HepG2 (cell line): ENCODE data around the gene ENO1. TPM values are rescaled to one million over a fixed set of nuclear protein-coding genes. Genes with fewer than 3 reads are reported as not detected.
A peak's percentile ranks its signal among the peaks of the same experiment; 100 is the strongest.

ENCODE experiments used
- BHLHE40 ChIP-seq: IDR thresholded peaks from 2 replicates; pipeline ENCODE4 v1.6.1; 2011; ENCODE audit warnings: low read length, improper control_type of control experiment
- DNMT3B ChIP-seq: conservative IDR thresholded peaks from 2 replicates; pipeline ENCODE4 v1.6.1; 2016; ENCODE audit warnings: missing biosample characterization, control low read depth
- GTF2F1 ChIP-seq: fragments of 150-350 bp; IDR thresholded peaks from 2 replicates; pipeline ENCODE4 v1.6.1; 2014; ENCODE audit warnings: low read length
- HNRNPK ChIP-seq: fragments of 200-400 bp; formaldehyde crosslinking; IDR thresholded peaks from 2 replicates; pipeline ENCODE4 v1.6.1; 2018; ENCODE audit warnings: low read length, low read depth, moderate library complexity, mild to moderate bottlenecking; ENCODE audit not compliant: poor library complexity, severe bottlenecking
- HOXA3 ChIP-seq: sonication (generic); formaldehyde crosslinking; IDR thresholded peaks from 2 replicates; pipeline ENCODE4 v1.5.0; 2020; ENCODE audit warnings: missing genetic modification reagents
- KLF13 ChIP-seq: sonication (generic); formaldehyde crosslinking; IDR thresholded peaks from 2 replicates; pipeline ENCODE4 v1.4.0; 2020; ENCODE audit warnings: mild to moderate bottlenecking, missing genetic modification reagents
- MATR3 ChIP-seq: sonication (generic); formaldehyde crosslinking; IDR thresholded peaks from 2 replicates; pipeline ENCODE4 v1.4.0; 2020; ENCODE audit warnings: missing genetic modification reagents
- NFIC ChIP-seq: IDR thresholded peaks from 2 replicates; pipeline ENCODE4 v1.6.1; 2012; ENCODE audit warnings: mild to moderate bottlenecking, low read length, inconsistent platforms
- SAFB2 ChIP-seq: sonication (generic); formaldehyde crosslinking; IDR thresholded peaks from 2 replicates; pipeline ENCODE4 v1.5.1; 2020; ENCODE audit warnings: missing genetic modification reagents, low read depth, mild to moderate bottlenecking, borderline replicate concordance
- SMAD9 ChIP-seq: sonication (generic); formaldehyde crosslinking; IDR thresholded peaks from 2 replicates; pipeline ENCODE4 v1.5.1; 2020; ENCODE audit warnings: mild to moderate bottlenecking, missing genetic modification reagents
- SMC3 ChIP-seq: IDR thresholded peaks from 2 replicates; pipeline ENCODE4 v1.6.1; 2011; ENCODE audit warnings: low read length, improper control_type of control experiment
- SNAPC2 ChIP-seq: sonication (generic); formaldehyde crosslinking; IDR thresholded peaks from 2 replicates; pipeline ENCODE4 v1.8.1; 2022; ENCODE audit warnings: mild to moderate bottlenecking, missing genetic modification reagents
- SRF ChIP-seq: IDR thresholded peaks from 2 replicates; pipeline ENCODE4 v1.6.1; 2011; ENCODE audit warnings: mild to moderate bottlenecking, low read depth, low read length, moderate library complexity
- SSRP1 ChIP-seq: IDR thresholded peaks from 2 replicates; pipeline ENCODE4 v1.6.1; 2016; ENCODE audit warnings: control low read depth
- TBX2 ChIP-seq: sonication (generic); formaldehyde crosslinking; IDR thresholded peaks from 2 replicates; pipeline ENCODE4 v1.5.0; 2020; ENCODE audit warnings: missing genetic modification reagents, mild to moderate bottlenecking, borderline replicate concordance
- TMF1 ChIP-seq: sonication (generic); formaldehyde crosslinking; IDR thresholded peaks from 2 replicates; pipeline ENCODE4 v1.8.1; 2022; ENCODE audit warnings: low read depth, missing genetic modification reagents
- TOE1 ChIP-seq: sonication (generic); formaldehyde crosslinking; IDR thresholded peaks from 2 replicates; pipeline ENCODE4 v1.4.0; 2020; ENCODE audit warnings: mild to moderate bottlenecking, missing genetic modification reagents
- TRIM24 ChIP-seq: sonication (generic); formaldehyde crosslinking; IDR thresholded peaks from 2 replicates; pipeline ENCODE4 v1.8.0; 2022; ENCODE audit warnings: mild to moderate bottlenecking, missing genetic modification reagents
- U2AF1 ChIP-seq: fragments of 200-400 bp; formaldehyde crosslinking; optimal IDR thresholded peaks from 2 replicates; pipeline ENCODE3; 2017; ENCODE audit warnings: mild to moderate bottlenecking, low read depth, low read length
- ZFP36L1 ChIP-seq: sonication (generic); formaldehyde crosslinking; IDR thresholded peaks from 2 replicates; pipeline ENCODE4 v1.8.0; 2022; ENCODE audit warnings: mild to moderate bottlenecking, missing genetic modification reagents, moderate library complexity
- ZNF121 ChIP-seq: sonication (generic); formaldehyde crosslinking; IDR thresholded peaks from 2 replicates; pipeline ENCODE4 v1.5.0; 2020; ENCODE audit warnings: mild to moderate bottlenecking, missing genetic modification reagents
- ZNF224 ChIP-seq: sonication (generic); formaldehyde crosslinking; IDR thresholded peaks from 2 replicates; pipeline ENCODE4 v1.5.0; 2020; ENCODE audit warnings: mild to moderate bottlenecking, missing genetic modification reagents
- ZNF263 ChIP-seq: sonication (generic); formaldehyde crosslinking; IDR thresholded peaks from 2 replicates; pipeline ENCODE4 v1.4.0; 2020; ENCODE audit warnings: missing genetic modification reagents
- ZNF292 ChIP-seq: sonication (generic); formaldehyde crosslinking; IDR thresholded peaks from 2 replicates; pipeline ENCODE4 v1.8.1; 2022; ENCODE audit warnings: mild to moderate bottlenecking, low read depth, missing genetic modification reagents, borderline replicate concordance
- ZNF547 ChIP-seq: sonication (generic); formaldehyde crosslinking; IDR thresholded peaks from 2 replicates; pipeline ENCODE4 v1.5.1; 2020; ENCODE audit warnings: mild to moderate bottlenecking, missing genetic modification reagents
- ZNF563 ChIP-seq: sonication (generic); formaldehyde crosslinking; IDR thresholded peaks from 2 replicates; pipeline ENCODE4 v1.8.0; 2022; ENCODE audit warnings: mild to moderate bottlenecking, moderate library complexity, missing genetic modification reagents
- ZNF616 ChIP-seq: sonication (generic); formaldehyde crosslinking; IDR thresholded peaks from 2 replicates; pipeline ENCODE4 v1.5.0; 2020; ENCODE audit warnings: low read depth, mild to moderate bottlenecking, missing genetic modification reagents
- ZNF7 ChIP-seq: IDR thresholded peaks from 2 replicates; pipeline ENCODE4 v1.6.1; 2016; ENCODE audit warnings: missing biosample characterization, missing genetic modification reagents
- ZNF720 ChIP-seq: sonication (generic); formaldehyde crosslinking; IDR thresholded peaks from 2 replicates; pipeline ENCODE4 v1.4.0; 2020; ENCODE audit warnings: missing genetic modification reagents
- ZNF790 ChIP-seq: sonication (generic); formaldehyde crosslinking; IDR thresholded peaks from 2 replicates; pipeline ENCODE4 v1.8.0; 2022; ENCODE audit warnings: missing genetic modification reagents, mild to moderate bottlenecking, borderline replicate concordance
- ZNF891 ChIP-seq: sonication (generic); formaldehyde crosslinking; IDR thresholded peaks from 2 replicates; pipeline ENCODE4 v1.5.0; 2020; ENCODE audit warnings: mild to moderate bottlenecking, missing genetic modification reagents
- polyA plus RNA-seq, 8 experiments: library from polyadenylated mRNA; depleted of rRNA in 3 of 8; stranded (reverse) in 7 of 8; unstranded in 1 of 8; fragments of >200 nt; fragmentation: Illumina TruSeq in 4 of 8; extraction: Trizol in 4 of 8; gene quantifications; 2 replicates each; pipeline versions ENCODE4 v1.2.1 to v1.2.3, GENCODE V29; 2011 to 2016; ENCODE audit warnings: low read depth in 4 of 8, missing spikeins in 1 of 8, mixed read lengths in 1 of 8; ENCODE audit not compliant: insufficient read depth in 1 of 8
- total RNA-seq, 5 experiments: library from RNA; depleted of rRNA; stranded (reverse); fragments of >200 nt; fragmentation: Illumina TruSeq; extraction: Trizol; gene quantifications; 2 replicates each; pipeline ENCODE4 v1.2.3, GENCODE V29; 2016; ENCODE audit warnings: low read depth in 1 of 5
- TF ChIP-seq, protein P1 (sequence below): sonication (generic); formaldehyde crosslinking; IDR thresholded peaks from 2 replicates; pipeline ENCODE4 v1.8.1; 2023; ENCODE audit warnings: mild to moderate bottlenecking, missing genetic modification reagents, borderline replicate concordance
- TF ChIP-seq, protein P2 (sequence below): IDR thresholded peaks from 2 replicates; pipeline ENCODE4 v1.6.1; 2016; ENCODE audit warnings: low read depth, borderline replicate concordance
- TF ChIP-seq, protein P3 (sequence below): sonication (generic); formaldehyde crosslinking; IDR thresholded peaks from 2 replicates; pipeline ENCODE4 v1.8.0; 2023; ENCODE audit warnings: mild to moderate bottlenecking, missing genetic modification reagents

ENO1 gene
- total and polyA plus RNA-seq, 2 of the 13 experiments (the other 11 are each of a cell fraction or from before 2014, with no cell fraction given) = 1,559 to 3,103 TPM

DNA sequence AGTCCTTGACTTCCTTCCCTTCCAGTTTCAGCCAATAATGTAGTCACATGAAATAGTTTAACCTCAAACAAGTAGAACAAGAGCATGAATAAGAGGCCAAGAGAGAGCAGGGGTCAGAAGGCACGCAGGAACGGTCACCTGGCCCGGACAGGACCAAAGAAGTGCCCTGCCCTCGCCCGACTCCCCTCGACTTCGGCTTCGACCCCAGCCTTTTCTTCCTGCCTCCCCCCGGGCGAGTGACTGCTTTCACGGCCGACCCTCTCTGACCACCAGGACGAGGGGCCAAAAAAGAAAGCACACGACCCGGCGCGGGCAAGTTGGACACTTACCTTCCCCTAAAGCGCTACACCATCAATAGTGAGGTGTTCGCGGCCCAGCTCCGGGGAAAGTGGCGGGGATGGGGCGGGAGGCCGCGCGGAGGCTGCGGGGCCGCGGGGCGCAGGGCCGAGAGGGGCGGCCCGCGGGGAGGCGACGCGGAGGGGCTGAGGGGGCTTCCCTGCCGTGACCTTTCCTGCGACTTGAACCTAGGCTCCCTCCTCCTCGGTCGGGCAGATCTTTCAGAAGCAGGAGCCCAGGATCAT lies 61.6 kb downstream of the ENO1 start (continued):
- TF ChIP-seq TOE1 (CRISPR knock-in tag) (no peak), ZNF263 (CRISPR knock-in tag) (no peak), ZNF616 (CRISPR knock-in tag) (no peak), TRIM24 (CRISPR knock-in tag) (no peak), BHLHE40 (no peak), NFIC (no peak), SNAPC2 (CRISPR knock-in tag) (no peak), ZNF790 (no peak), ZNF292 (no peak), SRF (no peak), ZNF720 (no peak), MATR3 (CRISPR knock-in tag) (no peak), HOXA3 (CRISPR knock-in tag) (no peak), ZNF224 (CRISPR knock-in tag) (no peak), ZNF891 (CRISPR knock-in tag) (0 out of 2 replicates have a peak, but pooled peaks have one; percentile 29), GTF2F1 (no peak), SSRP1 (CRISPR knock-in tag) (no peak), TMF1 (CRISPR knock-in tag) (0 out of 2 replicates have a peak, but pooled peaks have one; percentile 48), ZNF563 (CRISPR knock-in tag) (no peak), ZNF121 (CRISPR knock-in tag) (no peak), SAFB2 (no peak), HNRNPK (no peak), ZNF547 (no peak), SMAD9 (CRISPR knock-in tag) (no peak), TBX2 (CRISPR knock-in tag) (no peak), ZNF7 (CRISPR knock-in tag) (no peak), DNMT3B (CRISPR knock-in tag) (no peak), SMC3 (no peak), ZFP36L1 (CRISPR knock-in tag) (no peak), U2AF1 (no peak), KLF13 (no peak)
- TF ChIP-seq, protein P1, sequence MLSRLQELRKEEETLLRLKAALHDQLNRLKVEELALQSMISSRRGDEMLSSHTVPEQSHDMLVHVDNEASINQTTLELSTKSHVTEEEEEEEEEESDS (CRISPR knock-in tag) = no peak
- TF ChIP-seq, protein P2, sequence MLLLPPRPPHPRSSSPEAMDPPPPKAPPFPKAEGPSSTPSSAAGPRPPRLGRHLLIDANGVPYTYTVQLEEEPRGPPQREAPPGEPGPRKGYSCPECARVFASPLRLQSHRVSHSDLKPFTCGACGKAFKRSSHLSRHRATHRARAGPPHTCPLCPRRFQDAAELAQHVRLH (CRISPR knock-in tag) = no peak
- TF ChIP-seq, protein P3, sequence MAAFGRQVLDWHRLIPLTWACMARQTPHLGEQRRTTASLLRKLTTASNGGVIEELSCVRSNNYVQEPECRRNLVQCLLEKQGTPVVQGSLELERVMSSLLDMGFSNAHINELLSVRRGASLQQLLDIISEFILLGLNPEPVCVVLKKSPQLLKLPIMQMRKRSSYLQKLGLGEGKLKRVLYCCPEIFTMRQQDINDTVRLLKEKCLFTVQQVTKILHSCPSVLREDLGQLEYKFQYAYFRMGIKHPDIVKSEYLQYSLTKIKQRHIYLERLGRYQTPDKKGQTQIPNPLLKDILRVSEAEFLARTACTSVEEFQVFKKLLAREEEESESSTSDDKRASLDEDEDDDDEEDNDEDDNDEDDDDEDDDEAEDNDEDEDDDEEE (CRISPR knock-in tag) = no peak
